HG02870 (cell line): ENCODE results near the gene ARL17B.
A peak's percentile ranks its signal among the peaks of the same experiment; 100 is the strongest.
"Not testable (repeated sequence)": the region's sequence is repeated elsewhere in the genome, so short reads cannot be mapped to it uniquely, and the experiment has no call there.

Source experiments
- ATAC-seq: cut with Tn5 transposase; IDR thresholded peaks from one replicate; pipeline ENCODE4 v1.9.1; 2021; ENCODE audit warnings: mild to moderate bottlenecking, moderate library complexity; ENCODE audit not compliant: unreplicated experiment

The ARL17B gene

DNA sequence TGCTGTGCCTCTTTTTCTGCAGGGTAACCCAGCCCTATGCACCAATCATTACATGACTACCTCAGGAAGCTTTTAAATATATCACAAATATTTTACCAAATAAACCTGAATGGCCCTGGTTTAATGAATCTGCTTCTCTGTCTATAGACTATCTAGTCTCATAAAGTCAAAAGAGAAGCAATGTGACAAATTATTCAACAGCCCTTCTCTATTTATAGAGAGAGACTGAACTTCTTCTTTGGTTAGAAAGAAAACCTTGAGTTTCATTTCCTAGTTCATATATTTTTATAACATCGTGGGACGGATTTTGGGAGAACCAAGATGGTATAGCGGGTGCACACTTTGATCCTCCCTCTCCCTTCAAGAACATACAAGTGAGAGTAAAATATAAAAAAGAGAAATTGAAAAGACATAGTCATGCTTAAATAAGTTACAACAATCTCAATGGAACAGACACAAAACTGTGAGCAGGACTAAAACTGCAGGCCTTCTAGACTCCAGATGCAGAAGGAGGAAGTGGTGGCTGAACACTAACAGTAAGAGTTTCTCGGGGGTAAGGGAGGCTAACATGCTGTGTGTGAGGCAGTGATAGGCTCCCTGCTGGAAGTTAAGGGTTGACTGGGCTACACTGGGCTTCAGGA lies 70.5 kb downstream of the ARL17B start:
- peak; percentile 95 for ATAC-seq

DNA sequence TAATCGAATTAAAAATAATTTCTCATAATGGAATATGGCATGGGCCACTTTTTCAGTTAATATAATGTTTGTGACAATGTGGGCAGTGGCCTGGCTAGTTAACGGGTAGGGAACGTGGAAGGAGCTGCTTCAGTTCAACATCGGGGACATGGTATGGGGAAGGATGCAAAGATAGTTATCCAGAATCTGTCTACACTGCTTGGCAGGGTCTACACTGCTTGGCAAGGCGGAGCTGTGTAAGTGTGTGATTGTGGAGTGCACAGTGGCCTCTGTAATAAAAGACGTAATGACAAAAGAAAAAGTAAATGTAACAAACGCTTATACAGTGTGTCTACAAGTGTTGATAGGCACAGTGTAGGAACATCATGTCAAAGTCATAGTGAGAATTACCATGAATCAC lies 74.0 kb downstream of the ARL17B start:
- ATAC-seq = not testable (repeated sequence)

DNA sequence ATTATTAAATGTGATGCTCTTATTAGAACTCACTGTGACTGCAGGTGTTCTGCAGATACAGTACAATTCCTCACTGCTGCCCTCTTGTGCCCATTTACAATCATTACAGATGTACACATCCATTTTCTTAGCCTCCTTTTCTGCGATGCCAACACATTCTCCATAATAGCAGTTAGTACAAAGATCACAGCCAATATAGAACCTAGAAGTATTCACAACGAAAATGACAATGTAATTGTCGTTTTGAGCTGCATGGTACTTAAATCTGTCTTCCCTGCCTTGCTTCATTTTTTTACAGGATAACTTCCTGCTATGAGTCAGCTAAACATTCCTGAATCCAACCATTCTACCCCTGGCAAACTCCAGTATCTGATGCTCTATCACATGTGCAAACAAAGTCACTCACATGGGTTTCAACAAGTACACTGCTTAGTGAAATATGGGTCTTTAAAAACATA lies 74.8 kb downstream of the ARL17B start:
- ATAC-seq = not testable (repeated sequence)

DNA sequence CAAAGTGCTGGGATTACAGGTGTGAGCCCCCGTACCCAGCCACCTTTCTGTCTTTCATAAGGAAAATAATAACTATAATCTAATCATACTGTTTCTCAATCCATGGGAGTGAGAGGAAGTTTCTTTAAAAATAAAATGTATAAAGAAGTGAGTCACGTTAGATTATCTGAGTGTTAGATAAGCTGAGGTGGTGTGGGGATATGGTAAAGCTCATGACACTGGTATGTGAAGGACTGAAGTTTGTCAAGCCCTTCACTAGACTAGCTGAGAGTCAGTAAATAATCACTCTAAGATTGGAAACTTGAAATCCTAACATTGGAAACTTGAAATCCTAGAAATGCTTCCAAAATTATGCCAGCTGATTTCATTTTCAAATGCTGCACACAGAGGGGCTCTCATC lies 76.1 kb downstream of the ARL17B start:
- ATAC-seq = not testable (repeated sequence)

DNA sequence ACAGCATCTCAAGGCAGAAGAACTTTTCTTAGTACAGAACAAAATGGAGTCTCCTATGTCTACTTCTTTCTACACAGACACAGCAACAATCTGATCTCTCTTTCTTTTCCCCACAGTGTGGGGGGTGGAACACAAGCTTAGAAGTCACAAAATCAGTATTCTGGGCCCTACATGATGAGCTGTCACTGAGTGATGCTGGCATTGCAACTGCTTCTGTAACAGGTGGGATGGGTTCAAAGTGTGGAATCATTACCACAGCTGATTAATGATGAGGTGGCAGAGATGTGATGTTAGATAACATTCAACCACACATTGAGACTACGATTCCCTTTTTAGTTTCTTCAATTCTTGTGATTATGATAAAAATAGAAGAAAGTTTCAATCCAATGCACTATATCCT lies 77.1 kb downstream of the ARL17B start:
- ATAC-seq = not testable (repeated sequence)

DNA sequence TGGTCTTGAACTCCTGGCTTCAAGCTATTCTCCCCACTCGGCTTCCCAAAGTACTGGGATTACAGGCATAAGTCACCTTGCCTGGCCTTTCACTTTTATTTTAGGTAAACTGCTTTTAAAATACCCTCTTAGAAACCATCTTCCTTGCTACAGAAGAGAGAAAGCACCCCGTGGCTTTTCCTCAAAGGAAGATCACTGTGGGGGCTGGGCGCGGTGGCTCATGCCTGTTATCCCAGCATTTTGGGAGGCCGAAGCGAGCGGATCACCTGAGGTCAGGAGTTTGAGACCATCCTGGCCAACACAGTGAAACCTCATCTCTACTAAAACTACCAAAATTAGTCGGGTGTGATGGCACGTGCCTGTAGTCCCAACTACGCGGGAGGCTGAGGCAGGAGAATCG lies 78.9 kb downstream of the ARL17B start:
- not testable (repeated sequence) for ATAC-seq

DNA sequence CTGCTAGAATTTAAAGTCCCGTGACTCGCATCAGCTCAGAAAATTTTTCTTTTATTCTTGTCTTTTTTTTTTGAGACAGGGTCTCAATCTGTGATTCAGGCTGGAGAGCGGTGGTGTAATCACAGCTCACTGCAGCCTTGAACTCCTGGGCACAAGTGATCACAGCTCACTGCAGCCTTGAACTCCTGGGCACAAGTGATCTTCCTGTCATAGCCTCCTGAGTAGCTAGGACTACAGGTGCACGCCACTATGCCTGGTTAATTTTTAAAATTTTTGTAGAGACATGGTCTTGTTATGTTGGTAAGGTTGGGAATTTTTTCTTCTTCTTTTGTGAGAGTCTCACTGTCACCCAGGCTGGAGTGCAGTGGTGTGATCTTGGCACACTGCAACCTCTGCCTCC lies 80.2 kb downstream of the ARL17B start:
- ATAC-seq = not testable (repeated sequence)

DNA sequence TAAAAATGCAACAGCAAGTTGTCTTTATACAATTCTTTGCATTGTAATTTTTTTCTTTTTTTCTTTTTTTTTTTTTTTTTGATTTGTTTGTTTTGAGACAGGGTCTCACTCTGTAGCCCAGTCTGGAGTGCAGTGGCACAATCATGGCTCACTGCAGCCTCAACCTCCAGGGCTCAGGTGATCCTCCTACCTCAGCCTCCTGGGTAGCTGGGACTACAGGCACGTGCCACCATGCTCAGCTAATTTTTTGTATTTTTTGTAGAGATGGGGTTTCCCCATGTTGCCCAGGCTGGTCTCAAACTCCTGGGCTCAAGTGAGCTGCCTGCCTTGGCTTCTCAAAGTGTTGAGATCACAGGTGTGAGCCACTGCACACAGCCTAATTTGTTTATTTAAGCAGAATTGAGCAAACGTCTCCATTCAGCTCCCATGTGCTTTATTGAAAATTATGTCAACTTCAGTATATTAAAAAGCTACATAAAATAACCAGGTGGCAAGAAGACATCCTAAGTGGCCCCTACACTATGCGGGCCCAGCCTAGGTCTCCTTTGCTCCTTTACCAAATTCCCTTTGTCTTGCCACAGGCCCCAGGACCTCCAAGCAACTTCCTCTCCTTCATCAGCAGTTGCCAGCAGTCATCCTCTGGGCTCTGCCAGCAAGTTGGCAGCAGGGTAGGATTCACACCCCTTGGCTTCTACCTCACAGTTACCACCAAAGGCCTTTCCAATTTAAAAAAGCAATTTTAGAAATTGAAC lies 84.7 kb downstream of the ARL17B start:
- not testable (repeated sequence) for ATAC-seq

DNA sequence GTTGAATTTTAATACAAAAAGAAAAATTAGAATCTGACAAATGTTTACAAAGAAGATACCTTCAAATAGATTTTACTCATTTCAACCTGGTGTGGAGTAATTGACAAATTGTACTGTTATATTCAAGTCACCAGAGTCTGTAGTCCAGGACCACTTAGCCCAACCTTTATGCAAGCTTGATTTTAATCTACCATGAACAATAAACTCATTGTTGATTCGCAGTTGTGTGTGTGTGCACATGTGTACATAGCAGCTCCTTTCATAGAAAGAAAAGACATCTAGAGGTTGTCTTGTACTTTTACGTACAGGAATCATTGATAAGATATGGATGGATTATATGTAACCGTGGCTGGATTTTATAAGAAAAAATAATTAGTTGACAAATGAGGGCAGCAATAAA lies 87.3 kb downstream of the ARL17B start:
- ATAC-seq = no peak

DNA sequence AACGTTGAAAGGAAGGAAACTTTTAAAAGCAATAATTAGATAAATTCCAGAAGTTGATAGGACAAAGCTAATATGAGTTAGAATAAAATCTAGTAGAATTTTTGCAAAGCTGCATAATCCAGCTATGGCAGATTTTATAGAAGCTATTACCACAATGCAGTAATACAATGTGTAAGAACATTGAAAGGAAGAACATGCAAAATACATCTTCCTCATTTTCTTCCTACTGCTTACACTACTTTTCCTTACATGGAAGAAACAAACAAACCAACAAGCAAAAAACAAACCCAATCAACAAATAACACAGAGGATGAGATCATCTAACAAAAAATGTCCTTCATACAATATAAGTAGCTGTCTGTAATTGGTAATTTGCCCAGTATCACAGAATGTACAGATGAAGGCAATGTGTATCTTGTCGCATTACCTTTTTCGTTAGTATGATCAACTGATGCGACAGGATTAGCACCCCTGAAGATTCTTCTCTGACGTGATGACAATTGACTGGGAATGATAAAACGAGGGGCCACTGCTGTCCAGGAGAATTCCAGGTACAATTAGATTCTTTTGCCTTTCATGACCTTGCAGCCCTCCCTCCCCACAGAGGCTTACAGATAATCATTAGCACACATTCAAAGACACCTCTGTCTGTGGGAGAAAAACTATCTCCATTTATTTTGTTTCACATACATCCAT lies 87.9 kb downstream of the ARL17B start:
- ATAC-seq = no peak

DNA sequence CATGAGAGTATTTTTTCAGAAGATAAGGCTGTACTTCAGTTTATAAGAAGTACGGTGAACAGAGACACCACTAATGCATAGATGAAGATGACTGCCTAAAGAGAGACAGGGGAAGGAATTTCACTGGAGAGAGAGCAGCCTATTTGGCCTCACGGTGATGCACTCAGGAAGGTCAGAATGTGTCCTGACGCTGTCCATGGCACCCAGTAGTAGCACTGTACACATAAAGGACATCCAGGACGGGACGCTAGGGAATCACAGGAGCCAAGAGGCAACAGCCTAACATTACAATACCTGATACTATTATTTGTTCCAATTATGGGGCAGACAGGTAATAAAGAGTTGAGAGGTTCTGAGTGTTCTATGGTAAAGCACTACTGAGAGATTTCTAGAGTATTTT lies 91.5 kb downstream of the ARL17B start:
- ATAC-seq = no peak

DNA sequence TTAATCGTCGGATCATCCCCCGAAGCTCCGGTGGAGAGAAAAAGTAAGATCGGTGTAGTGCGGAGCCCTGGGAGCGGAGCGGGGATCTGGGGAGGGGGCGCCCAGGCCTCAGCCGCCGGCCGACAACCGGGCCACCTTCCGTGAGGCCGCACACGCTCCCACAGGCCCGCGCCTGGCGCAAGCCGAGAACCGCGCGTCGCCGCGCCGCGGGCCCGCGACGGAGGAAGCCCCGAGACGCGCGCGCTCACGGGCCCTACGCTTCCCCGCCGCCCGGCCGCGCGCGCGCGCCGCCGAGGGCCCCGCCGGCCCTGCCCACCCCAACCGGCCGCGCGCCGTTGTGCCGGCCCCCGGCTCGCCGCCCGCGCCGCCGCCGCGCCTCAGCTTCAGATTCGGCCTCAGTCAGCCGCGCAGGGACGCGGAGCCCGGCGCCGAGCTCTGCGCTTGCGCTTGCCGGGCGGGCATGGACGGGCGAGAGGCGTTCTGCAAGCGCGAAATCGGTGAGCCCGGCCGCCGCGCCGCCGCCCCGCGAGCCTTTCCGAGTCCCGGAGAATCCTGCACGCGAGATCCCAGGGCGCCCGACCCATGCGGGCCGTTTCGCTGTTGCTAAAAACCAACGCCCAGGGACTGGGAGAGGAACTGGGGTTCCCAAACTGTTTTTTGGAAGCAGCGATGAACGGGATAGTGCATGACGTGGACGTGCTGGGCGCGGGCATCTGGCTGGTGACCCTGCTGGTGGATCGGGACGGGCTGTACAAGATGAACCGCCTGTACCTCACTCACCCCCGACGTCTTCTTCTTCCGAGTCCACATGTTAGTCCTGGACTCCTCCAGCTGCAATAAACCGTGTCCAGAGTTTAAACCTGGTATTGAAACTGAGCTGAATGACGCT lies 94.7 kb downstream of the ARL17B start:
- ATAC-seq = peak; percentile 79

DNA sequence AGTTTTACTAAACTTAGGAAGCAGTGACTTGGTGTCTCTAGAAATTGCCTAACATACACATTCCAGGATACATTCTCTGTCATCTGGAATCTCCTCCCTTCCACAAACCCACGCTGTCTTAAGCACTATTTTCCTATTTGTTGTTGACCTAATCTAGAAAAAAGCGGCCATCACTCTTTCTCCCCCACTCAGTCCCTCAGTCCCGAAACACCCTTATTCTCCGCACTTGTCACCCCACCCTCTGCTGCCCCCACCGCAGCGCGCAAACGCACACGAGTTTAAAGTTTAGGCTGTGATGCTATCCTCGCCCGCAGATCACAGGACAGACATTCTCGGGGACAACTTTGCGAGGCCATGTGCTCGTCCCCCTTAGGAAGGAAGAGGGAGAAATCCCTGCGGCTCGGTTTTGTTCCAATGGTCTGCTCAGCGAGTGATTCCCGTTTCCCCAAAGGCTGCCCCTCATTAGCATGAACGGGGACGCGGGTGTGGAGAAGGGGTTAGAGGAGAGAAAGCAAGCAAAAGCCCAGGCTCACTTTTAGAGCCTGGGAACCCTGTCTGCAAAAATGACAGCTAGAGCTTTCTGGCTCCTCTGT lies 95.4 kb downstream of the ARL17B start:
- not testable (repeated sequence) for ATAC-seq

DNA sequence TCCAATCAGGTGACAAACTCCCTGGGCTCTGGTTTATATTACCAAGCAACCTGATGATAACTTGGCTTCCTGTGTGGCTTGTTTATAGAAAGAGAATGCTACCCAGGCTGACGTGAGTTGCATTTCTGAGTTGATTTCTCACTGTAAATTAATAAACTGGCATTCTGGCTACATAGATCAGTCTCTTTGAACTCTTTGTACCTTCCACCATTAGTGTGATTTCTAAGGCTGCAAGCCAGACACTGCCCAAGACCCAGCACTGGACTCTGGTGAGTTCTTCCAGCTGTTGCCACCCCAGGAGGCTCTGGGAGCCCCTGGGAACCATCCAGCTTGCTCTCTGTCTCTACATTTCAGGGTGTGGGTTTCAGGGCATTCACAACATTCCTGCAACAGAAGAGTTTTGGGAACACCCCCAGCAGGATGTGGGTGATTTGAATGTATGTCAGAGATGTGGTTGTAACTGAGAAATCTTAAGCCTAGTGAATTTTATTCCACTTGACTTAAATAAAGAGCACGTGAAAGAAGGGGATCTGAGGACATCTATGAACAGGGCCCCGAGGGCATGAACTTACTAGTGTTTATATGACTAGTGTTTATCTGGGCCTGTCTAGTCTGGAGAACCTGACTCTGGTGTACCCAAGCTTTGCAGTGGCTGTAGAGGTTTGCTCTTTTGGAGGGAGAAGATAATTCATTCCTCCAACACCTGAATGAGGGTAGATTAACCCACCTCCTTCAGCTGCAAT lies 96.9 kb downstream of the ARL17B start:
- ATAC-seq = no peak

DNA sequence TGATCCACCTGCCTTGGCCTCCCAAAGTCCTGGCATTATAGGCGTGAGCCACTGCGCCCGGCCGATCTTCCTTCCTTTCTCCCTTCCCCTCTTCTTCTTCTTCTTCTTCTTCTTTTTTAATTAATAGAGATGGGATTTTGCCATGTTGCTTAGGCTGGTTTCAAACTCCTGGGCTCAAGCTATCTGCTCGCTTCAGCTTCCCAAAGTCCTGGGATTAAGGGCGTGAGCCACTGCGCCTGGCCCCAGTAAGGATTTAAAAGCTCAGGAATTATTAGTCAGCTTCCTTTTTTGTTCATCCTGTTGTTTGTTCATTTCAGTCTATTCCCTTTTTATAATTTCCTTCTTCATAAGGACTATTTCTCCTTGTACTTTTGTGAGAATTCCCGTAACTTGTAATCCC lies 99.3 kb downstream of the ARL17B start:
- no peak for ATAC-seq

DNA sequence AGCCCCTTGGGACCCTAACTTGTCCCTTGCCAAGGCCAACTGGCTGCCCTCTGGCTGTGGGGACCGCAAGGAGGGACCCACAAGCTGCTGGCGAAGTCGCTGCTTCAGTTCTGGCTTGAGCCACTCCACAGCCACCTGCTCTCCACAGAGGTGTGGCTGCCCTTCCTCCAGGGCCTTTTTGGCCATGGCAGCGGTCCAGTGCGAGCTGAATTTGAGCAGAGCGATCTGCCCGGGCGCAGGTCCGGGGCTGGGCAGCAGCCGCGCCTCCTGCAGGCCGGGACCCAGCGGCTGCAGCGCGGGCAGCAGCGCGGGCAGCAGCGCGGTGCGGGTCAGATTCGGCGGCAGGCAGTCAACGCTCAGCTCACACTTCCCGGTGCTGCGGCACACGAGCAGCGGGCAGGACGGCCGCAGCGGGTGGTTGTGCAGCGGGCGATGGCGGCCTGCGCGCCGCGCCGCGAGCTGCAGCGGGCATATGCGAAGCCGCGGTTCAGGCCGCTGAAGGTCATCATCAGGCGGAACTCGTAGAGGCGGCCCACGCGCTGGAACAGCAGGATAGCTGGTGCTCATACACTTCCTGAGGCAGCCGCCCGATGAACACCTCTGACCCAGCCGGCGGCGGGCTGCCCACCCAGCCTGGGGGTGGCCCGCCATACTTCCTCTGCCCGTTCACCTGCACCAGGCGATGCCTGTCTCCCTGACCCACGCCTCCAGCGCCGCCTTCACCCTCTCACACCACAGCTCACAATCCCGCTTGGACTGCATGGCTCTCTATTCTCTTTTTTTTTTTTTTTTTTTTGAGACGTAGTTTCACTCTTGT lies 101.5 kb downstream of the ARL17B start:
- not testable (repeated sequence) for ATAC-seq

DNA sequence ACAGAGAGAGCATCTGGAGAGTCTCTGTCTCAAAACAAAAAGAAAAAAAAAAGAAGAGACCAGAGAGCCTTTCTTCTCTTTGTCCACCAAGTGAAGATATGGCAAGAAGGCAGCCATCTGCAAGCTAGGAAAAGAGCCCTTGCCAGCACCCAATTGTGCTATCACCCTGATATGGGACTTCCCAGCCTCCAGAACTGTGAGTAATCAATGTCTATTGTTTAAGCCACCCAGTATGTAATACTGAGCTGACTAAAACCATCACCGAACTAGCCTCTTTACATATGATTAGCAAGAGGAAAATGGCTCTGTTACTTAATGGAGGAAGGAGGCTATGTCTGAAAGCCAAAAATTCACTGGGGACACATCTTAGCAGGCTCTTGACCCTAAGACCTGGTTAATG lies 105.2 kb downstream of the ARL17B start:
- not testable (repeated sequence) for ATAC-seq

DNA sequence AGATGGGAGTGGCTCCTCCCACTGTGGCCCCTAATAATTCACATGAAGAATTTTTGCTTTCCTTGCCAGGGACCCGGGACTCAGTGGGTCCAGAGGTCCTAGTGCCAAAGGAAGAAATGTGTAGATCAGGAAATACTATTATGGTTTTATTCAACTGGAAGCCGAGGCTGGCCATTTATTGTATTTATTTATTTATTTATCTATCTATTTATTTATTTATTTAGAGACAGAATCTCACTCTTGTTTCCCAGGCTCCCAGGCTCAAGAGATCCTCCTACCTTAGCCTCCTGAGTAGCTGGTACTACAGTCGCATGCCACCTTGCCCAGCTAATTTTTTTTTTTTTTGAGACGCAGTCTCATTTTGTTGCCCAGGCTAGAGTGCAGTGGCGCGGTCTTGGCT lies 107.4 kb downstream of the ARL17B start:
- not testable (repeated sequence) for ATAC-seq

DNA sequence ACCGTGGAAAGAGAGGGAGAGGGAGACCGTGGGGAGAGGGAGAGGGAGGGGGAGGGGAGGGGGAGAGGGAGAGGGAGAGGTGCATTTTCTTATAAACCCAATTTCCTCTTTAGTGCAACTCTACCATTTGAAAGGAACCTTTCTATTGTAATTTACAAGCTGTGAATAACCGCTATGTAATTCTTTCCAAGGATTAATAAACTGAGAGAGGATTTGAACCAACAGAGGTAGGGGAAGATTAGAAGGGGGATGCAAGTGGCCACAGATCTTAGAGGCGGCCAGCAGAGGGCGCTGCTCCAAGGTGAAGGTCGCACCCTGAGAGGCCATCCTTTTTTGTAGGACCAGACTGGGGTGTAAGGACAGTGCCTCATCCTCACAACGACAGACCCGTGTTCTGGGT lies 107.8 kb downstream of the ARL17B start:
- not testable (repeated sequence) for ATAC-seq
